Measurements from ENCODE around the gene DCX.

Gene DCX

DNA sequence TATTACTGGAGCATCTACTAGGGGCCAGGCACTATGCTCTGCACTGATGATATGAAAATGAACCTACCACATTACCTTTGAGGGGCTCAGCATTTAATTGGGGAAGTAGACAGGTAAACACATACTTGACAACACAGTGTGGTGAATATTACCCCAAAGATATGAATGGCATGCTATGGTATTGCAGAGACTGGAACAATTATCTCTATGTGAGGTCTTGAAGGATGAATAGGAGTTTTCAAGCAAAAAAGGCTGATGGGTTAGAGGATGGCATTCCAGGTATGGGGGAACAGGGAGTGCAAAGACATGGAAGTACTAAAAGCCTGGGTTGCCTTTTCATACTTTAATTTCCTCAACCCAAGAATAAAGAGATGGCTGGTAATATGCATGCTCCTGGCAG is 82.6 kb downstream of the DCX start:
- DNase-seq (ENCODE audit: low read depth), result no peak
- TF ChIP-seq, protein P1, sequence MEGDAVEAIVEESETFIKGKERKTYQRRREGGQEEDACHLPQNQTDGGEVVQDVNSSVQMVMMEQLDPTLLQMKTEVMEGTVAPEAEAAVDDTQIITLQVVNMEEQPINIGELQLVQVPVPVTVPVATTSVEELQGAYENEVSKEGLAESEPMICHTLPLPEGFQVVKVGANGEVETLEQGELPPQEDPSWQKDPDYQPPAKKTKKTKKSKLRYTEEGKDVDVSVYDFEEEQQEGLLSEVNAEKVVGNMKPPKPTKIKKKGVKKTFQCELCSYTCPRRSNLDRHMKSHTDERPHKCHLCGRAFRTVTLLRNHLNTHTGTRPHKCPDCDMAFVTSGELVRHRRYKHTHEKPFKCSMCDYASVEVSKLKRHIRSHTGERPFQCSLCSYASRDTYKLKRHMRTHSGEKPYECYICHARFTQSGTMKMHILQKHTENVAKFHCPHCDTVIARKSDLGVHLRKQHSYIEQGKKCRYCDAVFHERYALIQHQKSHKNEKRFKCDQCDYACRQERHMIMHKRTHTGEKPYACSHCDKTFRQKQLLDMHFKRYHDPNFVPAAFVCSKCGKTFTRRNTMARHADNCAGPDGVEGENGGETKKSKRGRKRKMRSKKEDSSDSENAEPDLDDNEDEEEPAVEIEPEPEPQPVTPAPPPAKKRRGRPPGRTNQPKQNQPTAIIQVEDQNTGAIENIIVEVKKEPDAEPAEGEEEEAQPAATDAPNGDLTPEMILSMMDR (IDR thresholded peaks at IDR 0.05; ENCODE audit: insufficient read depth, low read depth, low read length, missing control alignments), result no peak
- no peak overlapping the region for H3K4me3 ChIP-seq (ENCODE audit: low read depth, low read length)

- no peak overlapping the region for H3K4me3 ChIP-seq (ENCODE audit: low read depth, low read length)
- TF ChIP-seq, protein P1 (IDR thresholded peaks at IDR 0.05; ENCODE audit: insufficient read depth, low read depth, low read length, missing control alignments), result no peak
- DNase-seq (ENCODE audit: low read depth), result no peak
Observed at GRCh38 chrX:111328858-111329257, 83.1 kb downstream of the DCX start.

DNA sequence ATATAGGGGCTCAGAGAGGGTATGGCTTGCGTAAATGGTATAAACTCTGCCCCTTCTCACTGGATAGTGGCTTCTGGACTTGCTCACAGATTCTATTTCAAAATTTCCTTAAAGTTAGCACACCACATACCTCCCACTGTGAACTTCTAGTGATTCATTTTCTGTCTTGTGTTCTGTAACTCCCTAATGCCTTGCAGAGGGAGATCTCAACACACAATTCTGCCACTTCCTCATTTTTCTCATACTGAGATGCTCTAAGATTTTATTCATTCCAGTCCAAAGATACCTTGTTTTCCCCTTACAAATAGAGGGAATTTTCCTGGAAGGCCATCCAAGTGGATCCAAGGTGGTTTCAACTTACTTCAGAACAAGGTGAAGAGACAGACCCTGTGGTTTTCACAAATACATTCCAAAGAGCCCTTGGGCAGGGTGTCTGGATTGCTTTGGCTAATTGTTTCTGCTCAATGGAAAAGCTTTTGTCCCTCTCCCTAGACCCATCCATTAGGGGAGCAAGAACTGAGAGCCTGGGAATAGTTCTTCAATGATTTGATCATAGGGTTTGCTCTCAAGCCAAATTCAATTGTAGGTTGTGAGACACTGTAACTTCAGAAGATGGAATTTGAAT is 89.6 kb downstream of the DCX start:
- H3K4me3 ChIP-seq (ENCODE audit: low read depth, low read length), result no peak overlapping the region
- DNase-seq (ENCODE audit: low read depth), result no peak
- TF ChIP-seq, protein P1 (IDR thresholded peaks at IDR 0.05; ENCODE audit: insufficient read depth, low read depth, low read length, missing control alignments), result no peak

- TF ChIP-seq, protein P1 (IDR thresholded peaks at IDR 0.05; ENCODE audit: insufficient read depth, low read depth, low read length, missing control alignments), result no peak
- no peak for DNase-seq (ENCODE audit: low read depth)
- no peak overlapping the region for H3K4me3 ChIP-seq (ENCODE audit: low read depth, low read length)
Observed at GRCh38 chrX:111319451-111319850, 92.5 kb downstream of the DCX start.

DNA sequence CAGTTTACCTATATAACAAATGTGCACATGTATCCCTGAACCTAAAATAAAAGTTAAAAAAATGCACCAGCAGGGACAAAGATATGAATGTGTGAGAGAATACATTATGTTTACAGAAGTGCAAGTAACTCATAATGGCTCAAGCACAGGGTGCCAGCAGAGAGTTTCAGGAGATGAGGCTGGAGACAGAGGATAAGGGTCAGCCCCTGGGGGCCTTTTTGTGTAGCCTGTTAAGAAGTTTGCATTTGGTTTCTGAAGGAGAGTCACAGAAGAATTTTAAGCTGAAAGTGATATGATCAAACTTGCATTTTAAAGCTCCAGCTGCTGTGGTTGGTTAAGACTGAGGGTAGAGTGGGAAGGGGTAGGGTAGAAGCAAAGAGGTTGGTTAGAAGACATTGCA is 93.1 kb downstream of the DCX start:
- DNase-seq (ENCODE audit: low read depth), result no peak
- H3K4me3 ChIP-seq (ENCODE audit: low read depth, low read length), result no peak overlapping the region
- TF ChIP-seq, protein P1 (IDR thresholded peaks at IDR 0.05; ENCODE audit: insufficient read depth, low read depth, low read length, missing control alignments), result no peak

DNA sequence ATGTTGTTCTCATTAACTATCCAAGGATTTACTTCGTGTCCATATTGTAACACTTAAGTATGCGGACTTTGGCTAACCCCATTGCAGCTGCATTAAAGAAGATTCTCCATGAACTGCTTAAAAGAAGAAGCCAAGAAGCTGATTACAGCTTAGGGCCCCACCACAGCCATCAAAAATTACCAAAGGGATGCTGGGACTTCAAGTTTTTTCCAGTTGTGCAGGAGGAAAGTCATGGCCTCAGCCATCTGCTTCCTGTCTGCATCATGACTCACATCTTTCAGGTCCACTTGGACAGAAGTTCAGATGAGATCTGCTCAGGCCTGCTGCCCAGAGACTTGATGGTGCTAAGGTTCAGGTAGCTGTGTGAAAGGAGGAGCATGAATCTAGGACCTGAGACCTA is 102.9 kb downstream of the DCX start:
- no peak for DNase-seq (ENCODE audit: low read depth)

More for the DNA sequence above, 102.9 kb downstream of the DCX start:
- H3K4me3 ChIP-seq (ENCODE audit: low read depth, low read length), result no peak overlapping the region
- TF ChIP-seq, protein P1 (IDR thresholded peaks at IDR 0.05; ENCODE audit: insufficient read depth, low read depth, low read length, missing control alignments), result no peak

Measured in GM12865 (cell line).